GM12873 (cell line): Measurements from ENCODE around the gene ME1.

Source experiments
- CTCF ChIP-seq: IDR thresholded peaks from 2 replicates; pipeline ENCODE4 v1.5.1; 2012; ENCODE audit warnings: low read depth, mild to moderate bottlenecking, moderate library complexity, low read length, control low read depth; ENCODE audit not compliant: insufficient read depth; ENCODE audit errors: missing control alignments

Gene ME1

GRCh38 chr6:83352424-83353061 lies 78.3 kb downstream of the ME1 start:
- no peak for TF ChIP-seq CTCF

- TF ChIP-seq CTCF, result no peak
Measured at GRCh38 chr6:83343121-83343520, 87.7 kb downstream of the ME1 start.

GRCh38 chr6:83341765-83342164 lies 89.1 kb downstream of the ME1 start:
- TF ChIP-seq CTCF, result no peak

- no peak for TF ChIP-seq CTCF
Measured at GRCh38 chr6:83333500-83333899, 97.4 kb downstream of the ME1 start.

- TF ChIP-seq CTCF, result no peak
Measured at GRCh38 chr6:83314693-83315092, 116.2 kb downstream of the ME1 start.

GRCh38 chr6:83313882-83314281 lies 117.0 kb downstream of the ME1 start:
- TF ChIP-seq CTCF, result no peak

GRCh38 chr6:83311231-83311630 lies 119.6 kb downstream of the ME1 start:
- TF ChIP-seq CTCF, result no peak
